Gastrocnemius medialis (tissue), 4 donors: Measurements from ENCODE around the gene EPHX1.

Experiments used
- CTCF ChIP-seq, 5 experiments: fragments of 450-650 bp in 3 of 5; fragments of 200-600 bp in 2 of 5; sonication (generic) in 2 of 5; IDR thresholded peaks in 4 of 5; conservative IDR thresholded peaks in 1 of 5; 1 replicate in 4 of 5; 2 replicates in 1 of 5; pipeline ENCODE4 v1.5.1; 2016 to 2019; ENCODE audit warnings: antibody characterized with exemption in 5 of 5, mild to moderate bottlenecking in 3 of 5, moderate library complexity in 3 of 5
- POLR2A ChIP-seq, 2 donors: fragments of 450-650 bp; IDR thresholded peaks; one replicate each; pipeline ENCODE4 v1.6.1; 2017; ENCODE audit warnings: antibody characterized with exemption in 2 of 2, mild to moderate bottlenecking in 2 of 2, moderate library complexity in 2 of 2

GRCh38 chr1:225860107-225860506, 50.2 kb downstream of the EPHX1 start:
- TF ChIP-seq CTCF (IDR thresholded peaks at IDR 0.05 in 4 of 5, conservative IDR thresholded peaks at IDR 0.05 in 1 of 5) (no peak), POLR2A (IDR thresholded peaks at IDR 0.05) (no peak)
